ENCODE results near the gene MS4A2.

DNA sequence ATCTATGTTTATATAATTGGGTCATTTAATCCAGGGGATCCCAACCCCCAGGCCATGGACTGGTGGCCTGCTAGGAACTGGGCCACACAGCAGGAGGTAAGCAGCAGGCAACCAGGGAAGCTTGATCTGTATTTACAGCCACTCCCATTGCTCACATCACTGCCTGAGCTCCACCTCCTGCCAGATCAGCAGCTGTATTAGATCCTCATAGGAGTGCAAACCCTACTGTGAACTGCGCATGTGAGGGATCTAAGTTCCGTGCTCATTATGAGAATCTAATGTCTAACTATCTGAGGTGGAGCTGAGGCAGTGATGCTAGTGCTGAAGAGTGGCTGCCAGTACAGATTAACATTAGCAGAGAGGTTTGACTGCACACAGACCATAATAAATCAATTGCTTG, 32.8 kb downstream of the MS4A2 start:
- TF ChIP-seq, protein P1, sequence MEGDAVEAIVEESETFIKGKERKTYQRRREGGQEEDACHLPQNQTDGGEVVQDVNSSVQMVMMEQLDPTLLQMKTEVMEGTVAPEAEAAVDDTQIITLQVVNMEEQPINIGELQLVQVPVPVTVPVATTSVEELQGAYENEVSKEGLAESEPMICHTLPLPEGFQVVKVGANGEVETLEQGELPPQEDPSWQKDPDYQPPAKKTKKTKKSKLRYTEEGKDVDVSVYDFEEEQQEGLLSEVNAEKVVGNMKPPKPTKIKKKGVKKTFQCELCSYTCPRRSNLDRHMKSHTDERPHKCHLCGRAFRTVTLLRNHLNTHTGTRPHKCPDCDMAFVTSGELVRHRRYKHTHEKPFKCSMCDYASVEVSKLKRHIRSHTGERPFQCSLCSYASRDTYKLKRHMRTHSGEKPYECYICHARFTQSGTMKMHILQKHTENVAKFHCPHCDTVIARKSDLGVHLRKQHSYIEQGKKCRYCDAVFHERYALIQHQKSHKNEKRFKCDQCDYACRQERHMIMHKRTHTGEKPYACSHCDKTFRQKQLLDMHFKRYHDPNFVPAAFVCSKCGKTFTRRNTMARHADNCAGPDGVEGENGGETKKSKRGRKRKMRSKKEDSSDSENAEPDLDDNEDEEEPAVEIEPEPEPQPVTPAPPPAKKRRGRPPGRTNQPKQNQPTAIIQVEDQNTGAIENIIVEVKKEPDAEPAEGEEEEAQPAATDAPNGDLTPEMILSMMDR (IDR thresholded peaks at IDR 0.05): no peak
- TF ChIP-seq POLR2A (IDR thresholded peaks at IDR 0.05): no peak

Measured in body of pancreas (tissue), 4 donors.